KOPT-K1 (cell line): ENCODE measurements around the gene LCAT.

Source experiments
- H3K27ac ChIP-seq: fragments of 200-600 bp; sonication (generic); 2 replicates; pipeline ENCODE4 v1.5.1; 2016; ENCODE audit warnings: antibody characterized with exemption, mild to moderate bottlenecking, low read depth, low read length; ENCODE audit not compliant: poor library complexity, severe bottlenecking
- H3K36me3 ChIP-seq: fragments of 200-600 bp; sonication (generic); 2 replicates; pipeline ENCODE4 v1.5.1; 2017; ENCODE audit warnings: antibody characterized with exemption, mild to moderate bottlenecking, low read length, moderate library complexity; ENCODE audit not compliant: insufficient read depth
- H3K9me3 ChIP-seq: fragments of 200-600 bp; sonication (generic); 2 replicates; pipeline ENCODE4 v1.5.1; 2017; ENCODE audit warnings: antibody characterized with exemption, low read length, mild to moderate bottlenecking; ENCODE audit not compliant: insufficient read depth, poor library complexity, severe bottlenecking

Gene LCAT

DNA sequence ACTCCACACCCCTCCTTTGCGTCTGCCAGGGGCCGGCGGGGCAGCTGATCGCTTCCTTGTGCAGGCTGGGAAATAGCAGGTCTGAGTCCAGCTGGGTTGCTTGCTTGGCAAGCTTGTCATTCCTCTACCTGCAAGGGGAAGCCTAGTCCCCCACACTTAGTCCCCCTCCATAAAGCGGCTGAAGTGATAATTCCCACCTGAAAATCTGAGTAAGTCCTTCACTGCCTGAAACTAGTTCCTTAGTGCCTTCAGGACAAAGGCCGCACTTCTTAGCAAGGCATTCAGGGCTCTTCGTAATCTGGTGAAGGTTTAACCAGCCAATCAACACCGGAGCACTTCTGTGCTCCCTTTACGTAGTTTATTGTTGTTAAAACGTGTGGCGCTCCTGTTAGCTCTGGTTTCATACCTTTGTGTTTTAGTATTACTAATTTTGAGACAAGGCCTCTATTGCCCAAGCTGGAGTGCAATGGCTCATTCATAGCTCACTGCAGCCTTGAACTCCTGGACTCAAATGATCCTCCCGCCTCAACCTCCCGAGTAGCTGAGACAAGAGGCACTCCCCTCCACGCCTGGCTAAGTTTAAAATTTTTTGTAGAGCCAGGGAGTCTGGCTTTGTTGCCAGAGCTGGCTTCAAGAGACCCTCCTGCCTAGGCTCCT lies 50.0 kb downstream of the LCAT start:
- H3K36me3 ChIP-seq = 0 out of 2 replicates have a peak, but pooled peaks cover 6% of the 10 kb centered on the region
- peak overlapping the region; percentile 79 for H3K27ac ChIP-seq
- no peaks in the 10 kb centered on the region for H3K9me3 ChIP-seq

DNA sequence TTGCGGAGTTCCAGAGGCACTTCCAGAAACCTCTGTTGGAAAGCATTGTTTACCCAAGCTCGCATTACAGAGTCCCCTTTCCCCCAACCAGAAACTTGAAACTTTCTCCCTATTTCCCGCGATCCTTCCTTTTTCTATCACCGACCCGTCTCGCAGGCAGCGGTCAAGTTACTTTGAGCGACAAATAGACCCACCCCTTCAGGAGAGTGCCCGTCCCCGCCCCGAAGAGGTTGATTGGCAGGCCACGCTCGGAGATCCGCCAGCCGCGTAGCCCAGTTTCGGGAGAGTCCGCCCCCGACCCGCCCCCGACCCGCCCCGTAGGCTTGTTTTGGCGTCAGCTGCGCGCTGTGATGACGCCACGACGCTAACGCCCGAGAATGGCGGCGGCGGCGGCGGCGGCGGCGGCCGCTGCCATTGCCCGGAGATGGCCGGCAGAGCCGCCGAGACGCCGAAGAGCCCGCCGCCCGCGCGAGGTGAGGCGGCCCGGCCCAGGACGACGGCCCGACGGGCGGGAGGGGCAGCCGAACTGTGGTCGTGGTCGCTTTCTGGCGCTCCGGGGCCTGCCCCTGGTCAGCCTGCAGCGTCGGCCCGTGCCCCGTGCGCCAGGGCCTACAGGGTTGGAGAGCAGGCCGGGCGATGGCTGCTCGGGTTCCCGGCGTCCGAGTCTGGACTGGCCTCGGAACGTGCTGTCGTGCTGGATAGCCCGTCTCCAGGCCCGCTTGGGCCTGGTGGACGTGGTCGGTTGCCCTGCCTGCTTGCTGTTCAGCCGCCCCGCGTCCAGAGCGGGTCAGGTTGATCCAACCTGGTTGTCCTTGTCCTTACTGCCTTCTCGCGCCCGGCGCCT lies 50.8 kb downstream of the LCAT start, which contains the start of gene PSKH1:
PSKH1 (plus strand) TSS at position 356 of the 844 bp plus-strand sequence. CDS start 15,496 bp downstream, outside the sequence.
- Histone ChIP-seq H3K27ac (peak within 1 kb of the TSS; percentile 79), H3K36me3 (0 out of 2 replicates have a peak, but pooled peaks cover 6% of the 10 kb centered on the region), H3K9me3 (no peaks in the 10 kb centered on the region)

DNA sequence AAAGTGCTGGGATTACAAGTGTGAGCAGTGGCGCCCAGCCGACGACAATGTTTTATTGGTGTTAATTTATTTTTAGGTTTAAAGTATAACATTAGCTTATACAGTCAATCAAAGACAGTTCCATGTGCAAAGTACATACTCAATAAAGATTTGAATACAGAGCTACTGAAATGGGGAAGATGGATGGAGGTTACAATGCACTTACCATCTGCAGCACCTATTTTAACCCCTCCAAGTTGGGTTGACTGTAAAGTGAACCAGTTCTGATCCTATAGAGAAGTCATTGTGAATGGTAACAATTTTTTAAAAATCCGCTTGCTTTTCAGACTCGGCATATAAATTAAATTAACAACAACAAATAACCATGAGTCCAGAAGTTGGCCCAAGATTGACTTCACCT lies 51.5 kb downstream of the LCAT start:
- no peaks in the 10 kb centered on the region for H3K9me3 ChIP-seq
- H3K27ac ChIP-seq = peak overlapping the region; percentile 79

More for the DNA sequence above, 51.5 kb downstream of the LCAT start:
- H3K36me3 ChIP-seq = 0 out of 2 replicates have a peak, but pooled peaks cover 2% of the 10 kb centered on the region
